Measurements from ENCODE around the gene PKDCC. TPM values are rescaled to one million over a fixed set of nuclear protein-coding genes. Genes with fewer than 3 reads are reported as not detected.

PKDCC gene
- total and polyA plus RNA-seq, 2 donors (not counting 1 experiment from before 2014, with no cell fraction given): 0.20 to 0.82 TPM

DNA sequence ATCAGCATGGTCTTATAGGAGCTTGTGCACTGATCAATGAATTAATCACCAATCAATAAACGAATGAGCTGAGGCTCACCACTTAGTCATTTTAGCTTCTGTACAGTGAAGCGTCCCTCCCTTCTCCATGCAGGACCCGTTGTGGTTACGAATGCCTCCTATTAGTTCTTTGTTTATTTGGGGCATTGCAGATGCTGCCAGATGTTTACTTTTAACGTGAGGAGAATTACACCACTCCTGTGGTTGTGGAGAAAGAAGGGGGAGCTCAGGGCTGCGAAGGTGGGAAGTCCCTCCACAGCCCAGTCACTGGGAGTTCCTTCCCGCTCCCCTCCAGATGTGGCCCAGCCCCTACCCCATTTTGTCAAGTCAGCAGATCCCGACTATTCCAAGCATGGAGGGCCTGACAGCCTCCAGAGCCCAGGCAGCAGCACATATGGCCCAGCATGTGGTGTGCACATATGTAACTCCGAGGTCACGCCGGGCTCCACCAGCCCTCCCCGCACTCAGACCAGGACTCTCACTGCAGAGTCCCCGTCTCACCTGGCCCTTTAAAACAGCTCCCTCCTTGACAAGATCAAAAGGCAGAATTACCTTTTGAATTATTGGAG, 20.9 kb downstream of the PKDCC start:
- Histone ChIP-seq H3K27ac (ENCODE audit: low read length in 2 of 2) (no peak overlapping the region), H3K79me2 (ENCODE audit: control insufficient read depth, insufficient read depth, low read length) (no peaks in the 10 kb centered on the region), H3K27me3 (replicated peaks in 1 of 4; ENCODE audit: control extremely low read depth in 1 of 4, control insufficient read depth in 3 of 4, insufficient read depth in 4 of 4, low read length in 3 of 4) (peaks cover 0 to 11% (median 0%) of the 10 kb centered on the region in 4 experiments), H2AFZ (ENCODE audit: insufficient read depth, low read depth, low read length, poor library complexity, severe bottlenecking) (no peak overlapping the region), H3K4me3 (ENCODE audit: control extremely low read depth in 1 of 5, extremely low read depth in 1 of 5, insufficient read depth in 1 of 5, low read depth in 2 of 5, low read length in 4 of 5) (no peak overlapping the region), H3K4me1 (ENCODE audit: control insufficient read depth in 2 of 2, insufficient read depth in 2 of 2, low read length in 2 of 2) (no peaks in the 10 kb centered on the region), H4K20me1 (ENCODE audit: control insufficient read depth, insufficient read depth, low read length, poor library complexity, severe bottlenecking) (no peaks in the 10 kb centered on the region), H3K36me3 (replicated peaks in 1 of 2; ENCODE audit: control extremely low read depth in 1 of 2, control insufficient read depth in 1 of 2, extremely low read depth in 1 of 2, insufficient read depth in 2 of 2, low read length in 1 of 2) (no peaks in the 10 kb centered on the region), H3K9me3 (ENCODE audit: control extremely low read depth in 1 of 3, control insufficient read depth in 2 of 3, insufficient read depth in 1 of 3, low read length in 2 of 3) (no peaks in the 10 kb centered on the region), H3K9ac (ENCODE audit: low read length) (no peak overlapping the region), H3K4me2 (replicated peaks; ENCODE audit: low read depth, low read length, poor library complexity, severe bottlenecking) (no peak overlapping the region)
- CTCF ChIA-PET: interaction anchor here (1.5 kb wide), 1 partner anchor 26 kb away, joined by 4 read pairs; no protein-coding TSS in a partner anchor
- intact Hi-C loops (cut with micrococcal nuclease): no loop called here
- no peak overlapping the region for H3K4me3 Mint-ChIP-seq
- H3K27me3 Mint-ChIP-seq: peaks cover 34% of the 10 kb centered on the region
- TF ChIP-seq EZH2 (IDR thresholded peaks at IDR 0.05; ENCODE audit: borderline replicate concordance, insufficient read depth, low read depth, low read length, poor library complexity, severe bottlenecking): no peak
- TF ChIP-seq, protein P1, sequence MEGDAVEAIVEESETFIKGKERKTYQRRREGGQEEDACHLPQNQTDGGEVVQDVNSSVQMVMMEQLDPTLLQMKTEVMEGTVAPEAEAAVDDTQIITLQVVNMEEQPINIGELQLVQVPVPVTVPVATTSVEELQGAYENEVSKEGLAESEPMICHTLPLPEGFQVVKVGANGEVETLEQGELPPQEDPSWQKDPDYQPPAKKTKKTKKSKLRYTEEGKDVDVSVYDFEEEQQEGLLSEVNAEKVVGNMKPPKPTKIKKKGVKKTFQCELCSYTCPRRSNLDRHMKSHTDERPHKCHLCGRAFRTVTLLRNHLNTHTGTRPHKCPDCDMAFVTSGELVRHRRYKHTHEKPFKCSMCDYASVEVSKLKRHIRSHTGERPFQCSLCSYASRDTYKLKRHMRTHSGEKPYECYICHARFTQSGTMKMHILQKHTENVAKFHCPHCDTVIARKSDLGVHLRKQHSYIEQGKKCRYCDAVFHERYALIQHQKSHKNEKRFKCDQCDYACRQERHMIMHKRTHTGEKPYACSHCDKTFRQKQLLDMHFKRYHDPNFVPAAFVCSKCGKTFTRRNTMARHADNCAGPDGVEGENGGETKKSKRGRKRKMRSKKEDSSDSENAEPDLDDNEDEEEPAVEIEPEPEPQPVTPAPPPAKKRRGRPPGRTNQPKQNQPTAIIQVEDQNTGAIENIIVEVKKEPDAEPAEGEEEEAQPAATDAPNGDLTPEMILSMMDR (IDR thresholded peaks at IDR 0.05): no peak
- 84% methylated on average over 10 of the region's 13 CpGs for WGBS (ENCODE audit: insufficient coverage)
- POLR2A ChIA-PET: no interaction called here
- DNase-seq (no peak), ATAC-seq (ENCODE audit: low read depth) (no peak)
- H3K4me1 Mint-ChIP-seq: no peaks in the 10 kb centered on the region
- H3K27ac Mint-ChIP-seq: no peak overlapping the region
- H3K9me3 Mint-ChIP-seq (ENCODE audit: insufficient read depth): no peaks in the 10 kb centered on the region

GRCh38 chr2:42069568-42069967, 21.7 kb downstream of the PKDCC start:
- ATAC-seq (ENCODE audit: low read depth): no peak
- H3K27ac ChIP-seq (ENCODE audit: low read length in 2 of 2): no peak overlapping the region
- no peaks in the 10 kb centered on the region for H3K9me3 ChIP-seq (ENCODE audit: control extremely low read depth in 1 of 3, control insufficient read depth in 2 of 3, insufficient read depth in 1 of 3, low read length in 2 of 3)
- intact Hi-C loops (cut with micrococcal nuclease): no loop called here
- no peaks in the 10 kb centered on the region for H3K4me1 ChIP-seq (ENCODE audit: control insufficient read depth in 2 of 2, insufficient read depth in 2 of 2, low read length in 2 of 2)
- Mint-ChIP-seq H3K27me3 (peaks cover 33% of the 10 kb centered on the region), H3K9me3 (ENCODE audit: insufficient read depth) (no peaks in the 10 kb centered on the region), H3K4me3 (no peak overlapping the region), H3K4me1 (no peaks in the 10 kb centered on the region), H3K27ac (no peak overlapping the region)
- no peak overlapping the region for H2AFZ ChIP-seq (ENCODE audit: insufficient read depth, low read depth, low read length, poor library complexity, severe bottlenecking)
- ChIA-PET CTCF (no interaction called here), POLR2A (no interaction called here)
- no peak overlapping the region for H3K4me2 ChIP-seq (replicated peaks; ENCODE audit: low read depth, low read length, poor library complexity, severe bottlenecking)
- H3K27me3 ChIP-seq (replicated peaks in 1 of 4; ENCODE audit: control extremely low read depth in 1 of 4, control insufficient read depth in 3 of 4, insufficient read depth in 4 of 4, low read length in 3 of 4): peaks cover 0 to 7% (median 0%) of the 10 kb centered on the region in 4 experiments
- H3K79me2 ChIP-seq (ENCODE audit: control insufficient read depth, insufficient read depth, low read length): no peaks in the 10 kb centered on the region
- H3K4me3 ChIP-seq (ENCODE audit: control extremely low read depth in 1 of 5, extremely low read depth in 1 of 5, insufficient read depth in 1 of 5, low read depth in 2 of 5, low read length in 4 of 5): no peak overlapping the region
- TF ChIP-seq, protein P1 (IDR thresholded peaks at IDR 0.05): no peak
- no peak for TF ChIP-seq EZH2 (IDR thresholded peaks at IDR 0.05; ENCODE audit: borderline replicate concordance, insufficient read depth, low read depth, low read length, poor library complexity, severe bottlenecking)
- H3K36me3 ChIP-seq (replicated peaks in 1 of 2; ENCODE audit: control extremely low read depth in 1 of 2, control insufficient read depth in 1 of 2, extremely low read depth in 1 of 2, insufficient read depth in 2 of 2, low read length in 1 of 2): no peaks in the 10 kb centered on the region
- no peak for DNase-seq
- WGBS (ENCODE audit: insufficient coverage): 93% methylated on average over 2 of the region's 2 CpGs
- no peaks in the 10 kb centered on the region for H4K20me1 ChIP-seq (ENCODE audit: control insufficient read depth, insufficient read depth, low read length, poor library complexity, severe bottlenecking)
- no peak overlapping the region for H3K9ac ChIP-seq (ENCODE audit: low read length)
